ENCODE measurements around the gene SPINK6. TPM values are rescaled to one million over a fixed set of nuclear protein-coding genes. Genes with fewer than 3 reads are reported as not detected.

Gene SPINK6
- total RNA-seq (2021; fragmentation: NEBNext Ultra II Directional; extraction: Animal tissue kit (Norgen Biotek cat#: 25700)) = not detected in 2 replicates
- not detected in 2 replicates for polyA plus RNA-seq (2011; rRNA removed)
- not detected for polyA plus RNA-seq (2011; cell fraction: cytosol; rRNA removed)
- not detected for polyA plus RNA-seq (2011; cell fraction: nucleus; rRNA removed)
- polyA plus RNA-seq (2012, experiment 1 of 2) = not detected in 4 replicates
- not detected for polyA plus RNA-seq (2012, experiment 2 of 2)
- not detected for polyA plus RNA-seq (2013, experiment 1 of 2)
- not detected for polyA plus RNA-seq (2013, experiment 2 of 2)
- polyA minus RNA-seq (2011; rRNA and poly(A)+ RNA removed) = not detected in 2 replicates
- polyA minus RNA-seq (2011; cell fraction: cytosol; rRNA and poly(A)+ RNA removed) = not detected
- polyA minus RNA-seq (2011; cell fraction: nucleus; rRNA and poly(A)+ RNA removed) = not detected
- long read RNA-seq, experiment 1 = 0 reads
- long read RNA-seq, experiment 2 = 0 reads

DNA sequence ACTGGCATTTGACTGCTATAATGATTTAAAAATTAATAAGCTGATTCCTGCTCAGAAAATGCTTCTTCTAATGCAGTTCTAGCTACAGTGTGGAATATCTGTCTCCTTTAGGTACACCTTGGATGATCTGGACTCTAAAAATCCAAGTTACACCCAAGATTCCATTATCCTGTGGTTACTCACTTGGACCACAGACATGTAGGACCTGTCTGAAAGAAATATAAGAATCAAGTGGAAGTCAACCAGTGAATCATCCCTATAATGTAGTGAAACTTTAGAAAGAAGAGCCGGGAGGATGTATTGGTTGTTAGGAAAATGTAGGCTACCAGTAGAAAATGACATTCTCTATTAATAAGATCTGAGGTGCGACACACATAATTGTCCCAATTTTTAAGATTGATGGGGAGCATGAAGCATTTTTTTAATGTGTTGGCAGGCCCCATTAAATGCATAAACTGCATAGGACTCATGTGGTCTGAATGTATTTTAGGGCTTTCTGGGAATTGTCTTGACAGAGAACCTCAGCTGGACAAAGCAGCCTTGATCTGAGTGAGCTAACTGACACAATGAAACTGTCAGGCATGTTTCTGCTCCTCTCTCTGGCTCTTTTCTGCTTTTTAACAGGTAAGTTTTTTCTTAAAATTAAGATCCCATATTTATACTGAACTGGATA lies at the start of gene SPINK6:
TSS of gene SPINK6 (plus strand) at position 512 of the 673 bp plus-strand sequence. CDS start at position 567, 55 bp downstream.
- Histone ChIP-seq H2BK20ac (ENCODE audit: low read length) (no peak within 1 kb of the TSS), H3K56ac (replicated peaks; ENCODE audit: insufficient read length, low read depth, low read length) (no peak within 1 kb of the TSS), H4K8ac (ENCODE audit: extremely low read depth, insufficient read depth, low read length) (no peak within 1 kb of the TSS), H4K20me1 (replicated peaks in 1 of 2; ENCODE audit: control insufficient read depth in 1 of 2, insufficient read depth in 2 of 2, low read length in 2 of 2) (no peaks in the 10 kb centered on the region), H3K27me3 (replicated peaks in 1 of 4; ENCODE audit: control insufficient read depth in 3 of 4, extremely low read depth in 1 of 4, insufficient read depth in 3 of 4, low read length in 3 of 4) (no peaks in the 10 kb centered on the region), H3K23me2 (ENCODE audit: low read depth, low read length) (no peaks in the 10 kb centered on the region), H3K79me1 (ENCODE audit: low read depth, low read length) (no peaks in the 10 kb centered on the region), H4K5ac (ENCODE audit: insufficient read length, low read depth, low read length) (no peak within 1 kb of the TSS), H3K14ac (ENCODE audit: insufficient read length) (no peak within 1 kb of the TSS), H3K9ac (replicated peaks in 1 of 4; ENCODE audit: extremely low read depth in 1 of 4, low read depth in 3 of 4, low read length in 3 of 4) (no peak within 1 kb of the TSS), H3K23ac (ENCODE audit: insufficient read length) (no peak within 1 kb of the TSS), H3K4me1 (replicated peaks in 1 of 4; ENCODE audit: control insufficient read depth in 3 of 4, insufficient read depth in 4 of 4, low read length in 3 of 4) (peaks cover 0 to 4% (median 1%) of the 10 kb centered on the region in 4 experiments; a peak in 1 of 7 replicates), H3K79me2 (ENCODE audit: control insufficient read depth in 1 of 2, insufficient read depth in 2 of 2, low read length in 2 of 2) (no peaks in the 10 kb centered on the region), H2AK5ac (ENCODE audit: low read depth, low read length) (no peak within 1 kb of the TSS), H2BK120ac (replicated peaks; ENCODE audit: low read depth, low read length) (no peak within 1 kb of the TSS), H2AFZ (ENCODE audit: low read length) (no peak within 1 kb of the TSS), H3K4ac (replicated peaks; ENCODE audit: insufficient read length, low read depth, low read length) (no peak within 1 kb of the TSS), H2BK5ac (ENCODE audit: low read depth, low read length) (no peak within 1 kb of the TSS), H2BK12ac (ENCODE audit: low read depth, low read length) (no peak within 1 kb of the TSS), H3K36me3 (ENCODE audit: control insufficient read depth in 2 of 4, insufficient read depth in 4 of 4, low read length in 3 of 4) (no peaks in the 10 kb centered on the region), H3K4me2 (ENCODE audit: insufficient read depth in 1 of 2, low read depth in 2 of 2, low read length in 2 of 2) (no peak within 1 kb of the TSS), H2BK15ac (ENCODE audit: low read length) (no peak within 1 kb of the TSS), H3K9me3 (ENCODE audit: insufficient read depth in 2 of 2, low read depth in 1 of 2, low read length in 1 of 2) (no peaks in the 10 kb centered on the region), H3K18ac (ENCODE audit: extremely low read depth, low read length) (no peak within 1 kb of the TSS), H3K27ac (ENCODE audit: low read depth, low read length) (no peak within 1 kb of the TSS), H4K91ac (replicated peaks; ENCODE audit: insufficient read length, low read length) (no peak within 1 kb of the TSS), H3K4me3 (ENCODE audit: extremely low read depth in 1 of 4, insufficient read depth in 2 of 4, low read depth in 3 of 4, low read length in 4 of 4) (no peak within 1 kb of the TSS)
- FAIRE-seq (no peak), DNase-seq (ENCODE audit: low read depth in 1 of 2, low spot score in 2 of 2) (no peak)
- WGBS, 2 experiments (ENCODE audit: extremely low coverage in 1 of 2, insufficient coverage in 1 of 2, insufficient read length in 1 of 2, insufficient replicate concordance in 2 of 2, low coverage in 1 of 2, low lambda C conversion rate in 2 of 2, missing lambda C conversion rate in 1 of 2) = 86% methylated on average over 2 of the region's 2 CpGs; no CpG with 5 or more reads in 1 of the 2 experiments
- ChIA-PET POLR2A (ENCODE audit: partially characterized antibody) (no interaction called here), CTCF (ENCODE audit: partially characterized antibody) (no interaction called here)
- TF ChIP-seq TAF7 (optimal IDR thresholded peaks at IDR 0.05; ENCODE audit: borderline replicate concordance, low read depth, low read length) (no peak), CTBP2 (IDR thresholded peaks at IDR 0.05; ENCODE audit: borderline replicate concordance, insufficient read depth, insufficient read length, low read length) (no peak), NRF1 (IDR thresholded peaks at IDR 0.05; ENCODE audit: low read depth, low read length) (no peak), TCF12 (IDR thresholded peaks at IDR 0.05; ENCODE audit: low read depth, low read length) (no peak), EZH2 (IDR thresholded peaks at IDR 0.05; ENCODE audit: low read depth, low read length, severe bottlenecking) (no peak), SIN3A (conservative IDR thresholded peaks at IDR 0.05 in 1 of 2, IDR thresholded peaks at IDR 0.05 in 1 of 2; ENCODE audit: low read depth in 1 of 2, low read length in 2 of 2) (no peak), NANOG (IDR thresholded peaks at IDR 0.05; ENCODE audit: insufficient read depth, low read depth, low read length, poor library complexity, severe bottlenecking) (no peak), KDM1A (IDR thresholded peaks at IDR 0.05; ENCODE audit: borderline replicate concordance, low read length) (no peak), SUZ12 (IDR thresholded peaks at IDR 0.05; ENCODE audit: low read length) (no peak), MAX (IDR thresholded peaks at IDR 0.05) (no peak), POLR2A (IDR thresholded peaks at IDR 0.05; ENCODE audit: control extremely low read depth in 1 of 2, low read depth in 2 of 2, low read length in 2 of 2) (no peak)

Data from H1 (cell line).